GM10847 (cell line): ENCODE results near the gene ASL.

Experiments
- POLR2A ChIP-seq: IDR thresholded peaks from 2 replicates; pipeline ENCODE4 v1.6.1; 2011; ENCODE audit not compliant: insufficient read length; ENCODE audit errors: extremely low read depth

The ASL gene

DNA sequence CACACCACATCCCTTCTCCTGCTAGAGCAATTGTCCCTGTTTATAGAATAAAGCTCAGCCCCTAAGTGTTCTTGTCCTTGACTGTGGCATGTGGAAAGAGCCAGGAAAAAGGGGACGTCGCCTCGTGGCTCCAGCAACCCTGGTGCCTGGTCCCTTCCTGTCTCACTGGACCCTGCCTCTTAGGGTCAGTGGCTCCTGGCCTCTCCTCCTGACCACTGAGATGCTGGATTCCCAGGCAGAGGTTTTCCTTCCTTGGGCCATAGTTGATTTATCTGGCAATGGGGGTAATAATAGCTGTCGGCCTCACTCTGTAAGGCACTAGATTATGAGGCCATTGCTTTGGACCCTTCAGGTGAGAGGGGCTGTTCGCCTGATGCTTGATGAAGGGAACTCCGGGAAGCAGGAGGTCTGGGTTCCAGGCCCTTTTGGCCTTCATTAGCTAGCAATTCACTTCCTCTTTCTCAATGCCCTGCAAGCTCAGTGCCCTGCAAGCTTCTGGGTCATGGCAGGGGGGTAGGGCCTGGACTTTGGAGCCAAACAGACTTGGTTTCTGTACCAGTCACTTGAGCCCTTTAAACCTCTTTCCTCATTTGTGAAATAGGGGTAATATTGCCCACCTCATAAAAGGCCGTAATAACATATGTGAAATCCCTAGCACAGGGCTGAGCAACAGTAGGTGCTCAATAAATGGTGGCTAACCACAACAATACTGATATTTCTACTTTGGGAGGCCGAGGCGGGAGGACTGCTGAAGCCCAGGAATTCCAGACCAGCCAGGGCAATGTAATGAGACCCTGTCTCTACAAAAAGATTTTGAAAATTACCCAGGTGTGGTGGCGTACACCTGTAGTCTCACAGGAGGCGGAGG lies 1.1 kb downstream of the ASL start:
- no peak for TF ChIP-seq POLR2A

DNA sequence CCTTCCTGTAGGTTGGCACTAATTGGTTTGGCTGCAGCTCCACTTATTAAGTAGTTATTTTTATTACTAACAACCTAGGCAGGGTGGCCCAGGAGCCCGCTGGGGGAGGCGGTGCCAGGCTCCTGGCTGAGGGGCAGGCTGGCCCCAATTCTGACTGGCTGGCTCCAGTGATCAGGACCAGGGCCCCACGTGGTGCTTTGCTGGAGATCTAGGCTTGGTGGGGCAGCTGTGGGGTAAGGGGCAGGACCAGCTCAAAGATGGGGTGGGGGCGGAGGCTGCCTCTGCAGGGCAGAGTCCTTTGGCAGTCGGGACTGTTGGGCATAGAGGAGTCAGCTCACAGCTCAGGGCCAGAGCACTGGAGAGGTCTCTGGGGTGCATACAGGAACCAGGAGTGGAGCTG lies 2.4 kb downstream of the ASL start:
- TF ChIP-seq POLR2A, result no peak

DNA sequence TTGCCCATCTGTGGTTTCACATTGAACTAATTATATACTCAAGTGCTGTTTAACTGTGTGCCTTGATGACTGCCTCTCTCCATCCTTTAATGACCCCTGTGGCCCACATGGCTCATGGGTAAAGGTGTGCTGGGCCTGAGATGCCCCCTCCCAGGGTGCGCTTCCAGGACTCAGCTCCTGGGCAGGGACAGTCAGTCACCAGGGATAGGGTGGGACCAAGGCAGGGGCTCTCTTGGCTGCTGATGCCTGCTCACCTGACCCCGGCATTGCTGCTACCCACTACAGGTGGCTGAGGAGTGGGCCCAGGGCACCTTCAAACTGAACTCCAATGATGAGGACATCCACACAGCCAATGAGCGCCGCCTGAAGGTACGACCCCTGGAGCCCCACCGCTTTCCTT lies 6.5 kb downstream of the ASL start:
- no peak for TF ChIP-seq POLR2A

DNA sequence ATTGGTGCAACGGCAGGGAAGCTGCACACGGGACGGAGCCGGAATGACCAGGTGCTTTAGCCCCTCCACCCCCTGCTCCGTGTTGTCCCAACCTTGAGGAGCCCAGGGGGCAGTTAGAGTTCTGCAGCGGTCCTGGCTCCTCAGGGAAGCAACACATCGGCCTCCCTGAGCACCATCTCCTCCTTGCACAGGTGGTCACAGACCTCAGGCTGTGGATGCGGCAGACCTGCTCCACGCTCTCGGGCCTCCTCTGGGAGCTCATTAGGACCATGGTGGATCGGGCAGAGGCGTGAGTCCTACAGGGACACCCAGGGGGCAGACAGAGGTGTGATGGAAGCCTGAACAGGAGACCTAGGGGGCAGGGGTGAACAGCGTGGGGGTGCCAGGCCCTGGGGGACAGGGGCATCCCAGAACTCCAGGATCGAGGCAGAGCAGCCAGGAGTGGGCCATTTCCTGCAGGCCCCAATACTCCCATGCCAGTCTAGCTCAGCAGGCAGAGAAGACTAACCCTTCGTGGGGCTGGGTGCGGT lies 7.3 kb downstream of the ASL start:
- no peak for TF ChIP-seq POLR2A

DNA sequence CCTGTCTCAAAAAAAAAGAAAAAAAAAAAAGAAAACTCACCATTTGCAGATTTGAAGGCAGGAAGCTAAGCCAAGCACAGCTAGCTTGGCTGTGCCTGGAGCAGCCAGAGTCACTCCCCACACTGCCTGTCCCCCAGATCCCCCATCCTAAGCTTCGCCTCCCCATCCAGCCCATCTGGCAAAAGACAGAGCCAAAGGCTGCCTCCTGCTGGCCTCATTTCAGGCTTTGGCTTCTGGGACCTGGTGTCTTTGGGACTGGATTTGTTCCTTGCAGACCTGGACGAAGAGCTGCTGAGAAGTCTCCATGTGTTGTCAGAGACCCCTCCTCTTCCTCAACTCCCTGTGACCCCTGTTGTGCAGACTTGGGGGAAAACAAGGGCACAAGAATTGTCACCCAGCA lies 8.1 kb downstream of the ASL start:
- no peak for TF ChIP-seq POLR2A

DNA sequence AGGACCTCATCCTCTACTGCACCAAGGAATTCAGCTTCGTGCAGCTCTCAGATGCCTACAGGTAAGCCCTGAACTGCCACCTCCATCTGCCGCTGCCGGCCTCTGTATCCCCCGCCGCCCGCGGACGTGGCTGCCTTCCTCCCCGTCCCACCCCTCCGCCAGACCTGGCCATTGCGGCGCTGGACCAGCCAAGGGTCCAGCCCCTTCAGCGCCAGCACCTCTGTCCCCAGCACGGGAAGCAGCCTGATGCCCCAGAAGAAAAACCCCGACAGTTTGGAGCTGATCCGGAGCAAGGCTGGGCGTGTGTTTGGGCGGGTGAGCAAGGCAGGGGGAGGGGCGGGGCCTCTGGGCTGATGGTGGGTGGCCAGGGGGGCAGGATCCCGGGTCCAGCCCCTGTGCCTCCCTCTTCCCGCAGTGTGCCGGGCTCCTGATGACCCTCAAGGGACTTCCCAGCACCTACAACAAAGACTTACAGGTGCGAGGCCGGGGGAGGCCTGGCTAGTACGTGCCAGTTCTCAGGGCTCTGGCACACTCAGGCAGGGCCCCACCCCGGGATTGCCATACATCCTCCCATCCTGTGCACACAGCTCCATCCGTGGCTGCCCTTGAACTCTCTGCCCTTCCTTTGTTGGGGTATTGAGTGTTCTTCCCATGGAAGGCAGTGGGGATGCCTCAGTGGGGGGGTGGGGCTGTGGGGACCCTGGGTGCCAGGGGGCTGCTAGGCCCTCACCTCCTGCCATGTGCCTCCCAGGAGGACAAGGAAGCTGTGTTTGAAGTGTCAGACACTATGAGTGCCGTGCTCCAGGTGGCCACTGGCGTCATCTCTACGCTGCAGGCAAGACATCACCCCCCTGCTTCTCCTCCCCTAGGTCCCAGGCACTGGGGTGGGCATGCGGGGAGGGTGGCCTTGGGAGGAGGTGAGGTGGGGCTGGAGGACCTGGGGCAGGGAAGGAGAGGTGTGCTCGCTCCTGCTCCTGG lies 13.5 kb downstream of the ASL start:
- TF ChIP-seq POLR2A, result no peak

DNA sequence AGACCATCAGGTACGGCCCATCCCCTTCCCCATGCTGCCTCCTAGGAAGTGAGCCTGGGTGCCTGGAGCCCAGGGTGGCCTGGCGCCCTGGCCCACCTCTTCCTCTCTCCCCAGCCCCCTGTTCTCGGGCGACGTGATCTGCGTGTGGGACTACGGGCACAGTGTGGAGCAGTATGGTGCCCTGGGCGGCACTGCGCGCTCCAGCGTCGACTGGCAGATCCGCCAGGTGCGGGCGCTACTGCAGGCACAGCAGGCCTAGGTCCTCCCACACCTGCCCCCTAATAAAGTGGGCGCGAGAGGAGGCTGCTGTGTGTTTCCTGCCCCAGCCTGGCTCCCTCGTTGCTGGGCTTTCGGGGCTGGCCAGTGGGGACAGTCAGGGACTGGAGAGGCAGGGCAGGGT lies 17.0 kb downstream of the ASL start:
- TF ChIP-seq POLR2A, result no peak

DNA sequence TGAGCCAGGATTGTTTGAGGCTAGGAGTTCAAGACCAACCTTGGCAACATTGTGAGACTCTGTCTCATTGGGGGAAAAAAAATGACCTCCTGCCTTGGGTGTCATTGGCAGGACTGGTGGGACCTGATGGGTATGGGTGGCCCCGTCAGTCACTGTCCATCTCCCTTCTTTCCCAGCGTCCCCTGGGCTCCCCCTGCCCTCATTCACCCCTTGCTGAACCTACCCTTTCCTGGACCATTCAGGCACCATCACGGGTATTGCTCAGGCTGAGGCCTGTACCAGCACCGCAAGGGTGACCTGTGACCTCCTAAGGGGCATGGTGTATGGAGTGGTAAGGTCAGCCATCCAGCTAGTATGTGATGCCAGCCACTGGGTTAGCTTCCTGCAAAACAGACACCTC lies 19.4 kb downstream of the ASL start:
- TF ChIP-seq POLR2A, result no peak

DNA sequence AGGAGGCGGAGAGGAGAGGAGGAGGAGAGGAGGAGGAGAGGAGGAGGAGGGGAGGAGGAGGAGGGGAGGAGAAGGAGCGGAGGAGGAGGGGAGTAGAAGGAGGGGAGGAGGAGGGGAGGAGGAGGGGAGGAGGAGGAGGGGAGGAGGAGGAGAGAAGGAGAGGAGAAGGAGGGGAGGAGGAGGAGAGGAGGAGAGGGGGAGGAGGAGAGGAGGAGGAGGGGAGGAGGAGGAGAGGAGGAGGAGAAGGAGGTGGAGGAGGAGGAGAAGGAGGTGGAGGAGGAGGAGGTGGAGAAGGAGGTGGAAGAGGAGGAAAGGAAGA lies 23.6 kb downstream of the ASL start:
- TF ChIP-seq POLR2A, result no peak

DNA sequence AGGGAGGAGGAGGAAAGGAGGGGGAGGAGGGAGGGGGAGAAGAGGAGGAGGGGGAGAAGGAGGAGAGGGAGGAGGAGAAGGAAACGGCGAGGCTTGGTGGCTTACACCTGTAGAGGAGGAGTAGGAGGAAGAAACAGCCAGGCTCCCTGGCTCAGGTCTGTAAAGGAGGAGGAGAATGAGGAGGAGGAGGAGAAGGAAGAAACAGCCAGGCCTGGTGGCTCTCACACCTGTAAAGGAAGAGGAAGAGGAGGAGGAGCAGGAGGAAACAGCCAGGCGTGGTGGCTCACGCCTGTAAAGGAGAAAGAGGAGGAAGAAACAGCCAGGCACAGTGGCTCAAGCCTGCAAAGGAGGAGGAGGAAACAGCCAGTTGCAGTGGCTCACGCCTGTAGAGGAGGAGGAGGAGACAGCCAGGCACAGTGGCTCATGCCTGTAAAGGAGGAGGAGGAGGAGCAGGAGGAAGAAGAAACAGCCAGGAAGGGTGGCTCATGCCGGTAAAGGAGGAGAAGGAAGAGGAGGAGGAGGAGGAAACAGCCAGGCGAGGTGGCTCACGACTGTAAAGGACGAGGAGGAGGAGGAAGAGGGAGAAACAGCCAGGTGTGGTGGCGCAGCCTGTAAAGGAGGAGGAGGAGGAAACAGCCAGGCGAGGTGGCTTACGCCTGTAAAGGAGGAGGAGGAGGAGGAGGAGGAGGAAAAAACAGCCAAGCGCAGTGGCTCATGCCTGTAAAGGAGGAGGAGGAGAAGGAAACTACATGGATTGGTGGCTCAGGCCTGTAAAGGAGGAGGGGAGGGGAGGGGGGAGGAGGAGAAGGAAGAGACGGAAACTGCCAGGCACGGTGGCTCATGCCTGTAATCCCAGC lies 24.2 kb downstream of the ASL start:
- no peak for TF ChIP-seq POLR2A

DNA sequence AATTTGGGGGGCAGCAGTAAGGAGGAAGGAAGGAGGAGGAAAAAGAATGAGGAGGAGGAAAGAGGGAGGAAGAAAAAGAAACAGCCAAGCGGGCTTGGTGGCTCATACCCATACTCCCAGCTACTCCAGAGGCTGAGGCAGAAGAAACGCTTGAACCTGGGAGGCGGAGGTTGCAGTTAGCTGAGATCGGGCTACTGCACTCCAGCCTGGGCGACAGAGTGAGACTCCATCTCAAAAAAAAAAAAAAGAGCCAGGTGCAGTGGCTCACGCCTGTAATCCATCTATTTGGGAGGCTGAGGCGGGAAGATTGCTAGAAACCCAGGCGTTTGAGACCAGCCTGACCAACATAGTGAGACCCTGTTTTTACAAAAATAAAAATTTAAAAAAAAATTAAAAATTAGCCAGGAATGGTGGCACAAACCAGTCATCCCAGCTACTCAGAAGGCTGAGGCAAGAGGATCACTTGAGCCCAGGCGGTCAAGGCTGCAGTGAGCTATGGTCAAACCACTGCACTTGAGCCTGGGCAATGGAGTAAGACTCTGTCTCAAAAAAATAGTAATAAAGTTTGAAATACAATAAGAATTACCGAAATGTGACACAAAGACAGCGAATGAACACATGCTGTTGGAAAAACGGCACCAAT lies 24.9 kb downstream of the ASL start:
- TF ChIP-seq POLR2A, result no peak

DNA sequence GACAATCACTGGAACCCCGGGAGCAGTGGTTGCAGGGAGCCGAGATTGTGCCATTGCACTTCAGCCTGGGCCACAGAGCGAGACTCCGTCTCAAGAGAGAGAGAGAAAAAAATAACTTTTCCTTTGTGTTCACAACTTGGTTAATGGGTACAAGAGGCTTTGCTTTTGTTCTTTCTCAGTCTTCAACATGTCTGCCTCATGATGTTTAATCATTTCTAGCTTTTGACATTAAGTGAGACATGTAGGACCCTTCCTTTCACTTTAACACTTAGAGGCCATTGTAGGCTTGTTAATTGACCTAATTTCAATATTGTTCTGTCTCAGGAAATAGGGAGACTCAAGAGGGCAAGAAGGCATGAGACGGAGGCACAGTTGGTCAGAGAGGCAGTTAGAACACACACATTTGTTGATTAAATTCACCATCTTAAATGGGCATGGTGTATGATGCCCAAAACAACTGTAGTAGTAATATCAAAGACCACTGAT lies 29.7 kb downstream of the ASL start:
- TF ChIP-seq POLR2A, result no peak

DNA sequence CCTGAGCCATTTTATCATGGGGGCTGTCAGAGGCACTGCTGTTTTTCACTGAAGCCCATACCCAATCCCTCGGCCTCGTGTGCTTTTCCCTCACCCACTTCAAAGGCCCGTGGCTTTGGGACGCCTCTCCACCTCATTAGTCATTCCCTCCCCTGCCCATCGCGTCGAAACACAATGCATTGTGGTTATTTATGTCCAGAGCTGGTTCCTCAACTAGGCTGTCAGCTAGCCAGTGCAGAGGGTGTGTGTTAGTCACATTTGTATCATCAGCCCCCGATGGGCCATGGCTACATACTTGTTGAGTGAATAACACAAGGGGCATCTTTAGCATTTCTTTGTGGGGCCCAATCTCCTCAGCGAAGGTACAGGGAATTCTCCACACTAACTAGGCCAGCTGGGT lies 35.2 kb downstream of the ASL start:
- TF ChIP-seq POLR2A, result no peak
